GM12878 (cell line): ENCODE results near the gene CD58. TPM values are rescaled to one million over a fixed set of nuclear protein-coding genes. Genes with fewer than 3 reads are reported as not detected.
A peak's percentile ranks its signal among the peaks of the same experiment; 100 is the strongest.

ENCODE experiments used
- ATAC-seq: fragments of 200-7000 bp; cut with Tn5 transposase; 3 replicates; pipeline ENCODE4 v1.9.1; 2020; ENCODE audit warnings: mild to moderate bottlenecking, moderate library complexity
- BruUV-seq: library from RNA; stranded (reverse); fragments of 400-500 nt; replicated peaks from 2 replicates; lab custom pipeline; 2021; lab: Mats Ljungman, UMichigan
- CTCF ChIA-PET: fragments of 300-600 bp; sonication (Branson Sonifier 250); formaldehyde crosslinking; extraction: SDS; loops from one replicate; lab custom pipeline; 2021; ENCODE audit warnings: inconsistent platforms; lab: Yijun Ruan, JAX
- POLR2A ChIA-PET: fragments of 350-600 bp; formaldehyde crosslinking; extraction: SDS; loops from one replicate; lab custom pipeline; 2021; ENCODE audit warnings: inconsistent platforms; lab: Charles Lee
- RAD21 ChIA-PET: fragments of 300-600 bp; sonication (Branson Sonifier 250); formaldehyde crosslinking; loops from one replicate; lab custom pipeline; 2023; ENCODE audit warnings: antibody characterized with exemption; ENCODE audit not compliant: unreplicated experiment; lab: Charles Lee
- SMC1A ChIA-PET: fragments of 300-600 bp; sonication (Branson Sonifier 250); formaldehyde crosslinking; loops from one replicate; lab custom pipeline; 2023; ENCODE audit not compliant: unreplicated experiment, uncharacterized antibody; lab: Charles Lee
- DNase-seq: peaks from one replicate; pipeline ENCODE4 v3.0.0-alpha.2; 2011; ENCODE audit warnings: low read depth, low spot score
- FAIRE-seq: peaks from 3 replicates; lab custom pipeline; 2011; peaks lifted over from hg19 to GRCh38; lab: Jason Lieb, UNC
- H2AFZ ChIP-seq: 2 replicates; pipeline ENCODE4 v1.6.0; 2011; ENCODE audit warnings: low read depth, low read length, control low read depth; ENCODE audit not compliant: control insufficient read depth
- H3K27ac ChIP-seq: 2 replicates; pipeline ENCODE4 v1.5.1; 2011; ENCODE audit warnings: control low read depth; ENCODE audit not compliant: control insufficient read depth, insufficient read depth
- H3K27me3 ChIP-seq, 2 experiments: replicated peaks in 1 of 2; 2 replicates each; pipeline versions ENCODE4 v1.6.0 to v1.6.1; 2011; ENCODE audit warnings: low read length in 1 of 2; ENCODE audit not compliant: control insufficient read depth in 2 of 2, insufficient read depth in 2 of 2
- H3K36me3 ChIP-seq, 2 experiments: 2 replicates each; pipeline ENCODE4 v1.5.1; 2011; ENCODE audit warnings: low read length in 1 of 2; ENCODE audit not compliant: control insufficient read depth in 2 of 2, insufficient read depth in 2 of 2
- H3K4me1 ChIP-seq: 2 replicates; pipeline ENCODE4 v1.6.1; 2011; ENCODE audit warnings: mild to moderate bottlenecking, low read length, moderate library complexity, mixed read lengths; ENCODE audit not compliant: control insufficient read depth, insufficient read depth
- H3K4me2 ChIP-seq: 2 replicates; pipeline ENCODE4 v1.6.0; 2011; ENCODE audit warnings: control low read depth; ENCODE audit not compliant: control insufficient read depth, insufficient read depth
- H3K4me3 ChIP-seq: fragments of 200-600 bp; sonication (generic); 2 replicates; pipeline ENCODE4 v1.5.1; 2016
- H3K79me2 ChIP-seq: 2 replicates; pipeline ENCODE4 v1.6.0; 2011; ENCODE audit warnings: low read length; ENCODE audit not compliant: control insufficient read depth, insufficient read depth
- H3K9ac ChIP-seq: 2 replicates; pipeline ENCODE4 v1.8.0; 2011; ENCODE audit warnings: low read length, control low read depth, mixed read lengths; ENCODE audit not compliant: control insufficient read depth, insufficient read depth
- H3K9me3 ChIP-seq: replicated peaks from 3 replicates; pipeline ENCODE4 v1.5.1; 2011; ENCODE audit warnings: mild to moderate bottlenecking, low read length; ENCODE audit not compliant: control insufficient read depth, insufficient read depth
- H4K20me1 ChIP-seq: 2 replicates; pipeline ENCODE4 v1.6.0; 2011; ENCODE audit not compliant: control insufficient read depth, insufficient read depth
- CBX5 ChIP-seq: sonication (generic); IDR thresholded peaks from 2 replicates; pipeline ENCODE4 v1.6.1; 2016; ENCODE audit warnings: low read depth, moderate library complexity, mild to moderate bottlenecking, inconsistent platforms
- CHD1 ChIP-seq: IDR thresholded peaks from 2 replicates; pipeline ENCODE4 v1.6.1; 2012; ENCODE audit warnings: low read depth, low read length, improper control_type of control experiment
- GATAD2B ChIP-seq: fragments of 450-650 bp; conservative IDR thresholded peaks from 2 replicates; pipeline ENCODE4 v1.6.1; 2017; ENCODE audit warnings: low read depth, mild to moderate bottlenecking, moderate library complexity
- HSF1 ChIP-seq: fragments of 150-350 bp; IDR thresholded peaks from 2 replicates; pipeline ENCODE4 v1.6.1; 2014; ENCODE audit warnings: mild to moderate bottlenecking, low read depth, low read length
- IRF5 ChIP-seq: fragments of 450-650 bp; IDR thresholded peaks from 2 replicates; pipeline ENCODE4 v1.6.1; 2017; ENCODE audit warnings: borderline replicate concordance
- KLF5 ChIP-seq: fragments of 450-650 bp; IDR thresholded peaks from 2 replicates; pipeline ENCODE4 v1.6.1; 2014; ENCODE audit warnings: mild to moderate bottlenecking; ENCODE audit not compliant: partially characterized antibody
- MAX ChIP-seq: IDR thresholded peaks from 2 replicates; pipeline ENCODE4 v1.6.1; 2012; ENCODE audit warnings: low read depth, low read length, improper control_type of control experiment
- MTA2 ChIP-seq: fragments of 450-650 bp; IDR thresholded peaks from 2 replicates; pipeline ENCODE4 v1.6.1; 2016; ENCODE audit warnings: low read depth, mild to moderate bottlenecking, moderate library complexity
- MTA3 ChIP-seq: IDR thresholded peaks from 2 replicates; pipeline ENCODE4 v1.6.1; 2012; ENCODE audit warnings: low read length, inconsistent platforms, borderline replicate concordance
- NBN ChIP-seq: fragments of 450-650 bp; IDR thresholded peaks from 2 replicates; pipeline ENCODE4 v1.6.1; 2016
- RAD51 ChIP-seq: fragments of 450-650 bp; IDR thresholded peaks from 2 replicates; pipeline ENCODE4 v1.6.1; 2016; ENCODE audit warnings: moderate library complexity, mild to moderate bottlenecking, inconsistent platforms
- RELA ChIP-seq: fragments of 450-650 bp; IDR thresholded peaks from 2 replicates; pipeline ENCODE4 v1.8.0; 2014; ENCODE audit warnings: borderline replicate concordance; ENCODE audit not compliant: partially characterized antibody
- RUNX3 ChIP-seq: IDR thresholded peaks from 2 replicates; pipeline ENCODE4 v1.6.1; 2012; ENCODE audit warnings: low read length, inconsistent platforms
- SREBF2 ChIP-seq: IDR thresholded peaks from 2 replicates; pipeline ENCODE4 v1.6.1; 2012; ENCODE audit warnings: mild to moderate bottlenecking, low read length
- STAT1 ChIP-seq: fragments of 450-650 bp; conservative IDR thresholded peaks from 2 replicates; pipeline ENCODE4 v1.6.1; 2014; ENCODE audit warnings: antibody characterized with exemption, mild to moderate bottlenecking
- TARDBP ChIP-seq: IDR thresholded peaks from 2 replicates; pipeline ENCODE4 v1.6.1; 2016; ENCODE audit warnings: borderline replicate concordance
- TBL1XR1 ChIP-seq: IDR thresholded peaks from 2 replicates; pipeline ENCODE4 v1.6.1; 2012; ENCODE audit warnings: low read depth, low read length, improper control_type of control experiment
- YBX1 ChIP-seq: fragments of 450-650 bp; IDR thresholded peaks from 2 replicates; pipeline ENCODE4 v1.6.1; 2016; ENCODE audit warnings: antibody characterized with exemption
- ZNF622 ChIP-seq: fragments of 450-650 bp; IDR thresholded peaks from 2 replicates; pipeline ENCODE4 v1.6.1; 2017; ENCODE audit warnings: mild to moderate bottlenecking, inconsistent platforms
- WGBS: methylation state at CpG from one replicate; pipeline ENCODE4 v1.1.6; 2016; ENCODE audit warnings: low lambda C conversion rate; ENCODE audit not compliant: insufficient replicate concordance, insufficient coverage; ENCODE audit errors: missing lambda C conversion rate; 5-methylcytosine and 5-hydroxymethylcytosine counted together
- in situ Hi-C: fragments of 300-500 bp; cut with MboI; formaldehyde crosslinking; loops from 9 replicates; pipeline ENCODE4 v1.14.3; 2018; ENCODE audit warnings: mixed read lengths
- intact Hi-C: fragments of 100-400 bp; cut with micrococcal nuclease; formaldehyde crosslinking; loops from one replicate; pipeline ENCODE4 v1.14.2; 2022; ENCODE audit not compliant: unreplicated experiment
- polyA plus RNA-seq, 11 experiments: library from polyadenylated mRNA; depleted of rRNA in 4 of 11; unstranded in 6 of 11; stranded (reverse) in 5 of 11; fragments of >200 nt; fragmentation: Nextera tagmentation in 4 of 11; fragmentation: Illumina TruSeq in 1 of 11; extraction: Ambion mirVana in 4 of 11; extraction: Trizol in 1 of 11; gene quantifications; 1 replicate in 1 of 11; 2 replicates in 10 of 11; pipeline versions ENCODE4 v1.2.1 to v1.2.3, GENCODE V29; 2011 to 2016; ENCODE audit warnings: inconsistent platforms in 2 of 11, missing spikeins in 2 of 11, low read depth in 1 of 11
- total RNA-seq, 4 experiments: library from RNA; depleted of rRNA in 3 of 4; stranded (reverse); fragments of >200 nt in 3 of 4; fragmentation: Illumina TruSeq in 1 of 4; extraction: Trizol in 1 of 4; gene quantifications; 2 replicates each; pipeline versions ENCODE4 v1.2.1 to v1.2.3, GENCODE V29; 2013 to 2021

CD58 gene
- total and polyA plus RNA-seq, 10 of the 15 experiments (the other 5 are each of a cell fraction or from before 2014, with no cell fraction given): 70.4 to 252 (median 129) TPM

- TF ChIP-seq TBL1XR1 (no peak), CHD1 (no peak), GATAD2B (0 out of 2 replicates have a peak, but pooled peaks have one; percentile 24), MTA2 (no peak), SREBF2 (no peak), HSF1 (no peak)
Measured at GRCh38 chr1:116506132-116507004, 64.5 kb downstream of the CD58 start (continued).

DNA sequence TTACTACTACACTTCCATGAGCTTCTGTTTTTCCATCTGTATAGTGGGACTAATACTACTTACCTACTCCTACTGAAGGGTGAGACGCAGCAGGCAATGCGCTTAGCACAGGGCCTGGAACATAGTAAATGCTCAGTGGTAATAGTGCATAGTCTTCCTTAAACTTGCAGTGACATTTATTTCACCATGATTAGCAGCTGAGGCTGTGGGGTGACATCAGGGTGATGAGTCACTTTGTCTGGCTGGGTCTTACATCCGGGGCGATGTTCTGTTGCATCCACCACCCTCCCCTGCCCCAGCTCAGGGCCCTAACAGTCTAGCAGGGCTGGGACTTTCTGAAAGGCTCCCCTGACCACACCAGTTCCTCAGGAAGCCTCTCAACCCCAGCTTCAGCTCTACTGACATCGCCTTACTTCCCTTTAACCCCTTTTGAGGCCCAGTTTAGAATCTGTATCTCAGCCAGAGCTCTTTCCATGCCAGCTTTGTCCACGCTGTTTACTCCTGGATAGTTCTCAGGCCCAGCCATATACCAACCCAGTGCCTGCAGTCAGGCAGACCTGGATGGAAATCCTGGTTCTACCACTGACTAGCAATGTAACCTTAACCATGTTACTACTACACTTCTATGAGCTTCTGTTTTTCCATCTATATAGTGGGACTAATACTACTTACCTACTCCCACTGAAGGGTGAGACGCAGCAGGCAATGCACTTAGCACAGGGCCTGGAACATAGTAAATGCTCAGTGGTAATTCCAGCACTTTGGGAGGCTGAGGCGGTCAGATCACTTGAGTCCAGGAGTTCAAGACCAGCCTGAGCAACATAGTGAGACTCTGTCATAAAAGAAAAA is 66.3 kb downstream of the CD58 start:
- in situ Hi-C loops (no loop called here), intact Hi-C loops (loop anchor here (1.0 to 2.0 kb wide), 3 partner anchors 36 to 126 kb away; no protein-coding TSS in a partner anchor)
- peak overlapping the region; percentile 56 for H2AFZ ChIP-seq
- no peaks in the 10 kb centered on the region for H4K20me1 ChIP-seq
- DNase-seq: peak; percentile 91
- ChIA-PET POLR2A (interaction anchor here (0.6 to 3.2 kb wide), 16 partner anchors 11 to 494 kb away, joined by 3 to 20 read pairs (median 4); no protein-coding TSS in a partner anchor), CTCF (interaction anchor here (1.0 to 12.7 kb wide), 13 partner anchors 10 to 365 kb away, joined by 3 to 230 read pairs (median 4); no protein-coding TSS in a partner anchor), SMC1A (interaction anchor here (0.7 to 7.8 kb wide), 17 partner anchors 11 to 394 kb away, joined by 3 to 67 read pairs (median 5); no protein-coding TSS in a partner anchor), RAD21 (interaction anchor here (0.6 to 4.9 kb wide), 20 partner anchors 11 to 856 kb away, joined by 3 to 43 read pairs (median 4); partner anchors contain the start of gene TTF2)
- H3K4me3 ChIP-seq: no peak overlapping the region
- peak overlapping the region; percentile 84 for H3K27ac ChIP-seq
- H3K9ac ChIP-seq: peak overlapping the region; percentile 41
- WGBS: 33% methylated on average over 8 of the region's 8 CpGs
- H3K79me2 ChIP-seq: no peaks in the 10 kb centered on the region; the same call in 1 of the 2 replicates
- no TSS peak for BruUV-seq
- H3K9me3 ChIP-seq: no peaks in the 10 kb centered on the region
- ATAC-seq: peak; percentile 90
- peak overlapping the region; percentile 67 for H3K4me2 ChIP-seq
- H3K4me1 ChIP-seq: peaks cover 54% of the 10 kb centered on the region
- FAIRE-seq: peak; percentile 94
- no peaks in the 10 kb centered on the region for H3K27me3 ChIP-seq
- peaks cover 0 to 5% of the 10 kb centered on the region in 2 experiments; a peak in 2 of 4 replicates for H3K36me3 ChIP-seq
- peak; percentile 73 for TF ChIP-seq RELA
- peak; percentile 38; the same call in 1 of the 2 replicates for TF ChIP-seq MTA3
- TF ChIP-seq CBX5: no peak; the same call in 1 of the 2 replicates
- TF ChIP-seq NBN: peak; percentile 85
- TF ChIP-seq MAX: peak; percentile 34; the same call in 1 of the 2 replicates
- TF ChIP-seq KLF5: no peak
- TF ChIP-seq RAD51: no peak
- TF ChIP-seq RUNX3: peak; percentile 92
- TF ChIP-seq YBX1: no peak
- no peak for TF ChIP-seq STAT1
- no peak for TF ChIP-seq ZNF622
- peak; percentile 77; the same call in 1 of the 2 replicates for TF ChIP-seq TARDBP
- TF ChIP-seq IRF5: no peak
